Kasumi-1 (cell line): ENCODE results near the gene RAB11B.
A peak's percentile ranks its signal among the peaks of the same experiment; 100 is the strongest.
"Not testable (repeated sequence)": the region's sequence is repeated elsewhere in the genome, so short reads cannot be mapped to it uniquely, and the experiment has no call there.

ENCODE experiments used
- DNase-seq, 2 experiments: peaks; one replicate each; lab custom pipeline; 2025; lab: John Stamatoyannopoulos, UW

Gene RAB11B

DNA sequence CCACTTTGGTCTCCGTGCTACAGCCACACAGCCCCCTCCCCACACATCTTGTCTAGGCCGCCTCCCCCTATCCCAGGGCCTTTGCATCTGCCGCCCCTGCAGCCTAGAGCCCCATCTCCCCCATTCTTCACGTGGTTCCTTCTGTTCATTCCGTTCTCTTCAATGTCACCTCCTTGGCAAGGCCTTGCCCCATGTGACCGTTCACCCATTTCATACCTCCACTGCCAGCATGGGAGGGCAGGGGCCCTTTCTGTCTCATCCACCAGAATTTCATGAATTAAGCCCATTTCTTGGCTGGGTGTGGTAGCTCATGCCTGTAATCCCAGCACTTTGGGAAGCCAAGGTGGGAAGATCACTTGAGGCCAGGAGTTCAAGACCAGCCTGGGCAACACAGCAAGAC lies 38.9 kb downstream of the RAB11B start:
- DNase-seq: no peak

DNA sequence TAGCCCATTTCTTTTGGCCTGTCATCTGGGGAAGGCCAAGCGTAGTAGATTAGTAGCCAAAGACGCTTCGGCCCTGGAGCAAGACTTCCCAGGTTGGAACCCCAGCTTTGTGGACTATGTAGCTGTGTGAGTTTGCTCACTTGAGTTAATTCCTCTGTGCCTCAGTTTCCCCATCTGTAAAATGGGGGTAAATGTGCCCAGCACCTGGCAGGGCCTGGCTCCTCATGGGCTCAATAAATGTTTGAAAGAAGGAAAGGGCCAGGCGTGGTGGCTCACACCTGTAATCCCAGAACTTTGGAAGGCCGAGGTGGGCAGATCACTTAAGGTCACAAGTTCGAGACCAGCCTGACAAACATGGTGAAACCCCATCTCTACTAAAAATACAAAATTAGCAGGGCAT lies 39.7 kb downstream of the RAB11B start:
- no peak for DNase-seq

DNA sequence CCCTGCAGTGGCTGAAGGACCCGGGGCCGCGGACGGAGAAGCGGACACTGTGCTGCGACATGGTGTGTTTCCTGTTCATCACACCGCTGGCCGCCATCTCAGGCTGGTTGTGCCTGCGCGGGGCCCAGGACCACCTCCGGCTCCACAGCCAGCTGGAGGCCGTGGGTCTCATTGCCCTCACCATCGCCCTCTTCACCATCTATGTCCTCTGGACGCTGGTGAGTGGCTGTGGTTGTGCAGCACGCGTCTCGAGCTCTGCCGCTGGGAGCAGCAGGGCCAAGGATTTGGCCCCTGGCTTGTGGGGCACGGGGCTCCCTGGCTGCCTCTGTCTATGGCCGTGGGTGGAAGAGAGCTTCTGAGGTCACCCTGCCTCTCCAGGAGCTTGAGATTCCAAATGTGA lies 40.5 kb downstream of the RAB11B start:
- no peak for DNase-seq

DNA sequence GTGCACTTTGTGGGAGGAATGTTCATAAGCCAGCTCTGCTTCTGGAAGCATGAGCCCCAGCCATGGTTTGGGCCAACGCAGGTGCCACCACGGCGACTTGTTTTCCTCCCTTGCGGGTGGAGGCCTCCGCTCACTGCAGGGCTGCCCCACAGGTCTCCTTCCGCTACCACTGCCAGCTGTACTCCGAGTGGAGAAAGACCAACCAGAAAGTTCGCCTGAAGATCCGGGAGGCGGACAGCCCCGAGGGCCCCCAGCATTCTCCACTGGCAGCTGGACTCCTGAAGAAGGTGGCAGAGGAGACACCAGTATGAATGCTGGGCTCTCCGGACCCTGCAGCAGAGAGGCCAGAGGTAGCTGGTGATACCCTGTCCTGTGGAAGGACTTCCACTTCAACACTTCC lies 48.1 kb downstream of the RAB11B start:
- no peak for DNase-seq

DNA sequence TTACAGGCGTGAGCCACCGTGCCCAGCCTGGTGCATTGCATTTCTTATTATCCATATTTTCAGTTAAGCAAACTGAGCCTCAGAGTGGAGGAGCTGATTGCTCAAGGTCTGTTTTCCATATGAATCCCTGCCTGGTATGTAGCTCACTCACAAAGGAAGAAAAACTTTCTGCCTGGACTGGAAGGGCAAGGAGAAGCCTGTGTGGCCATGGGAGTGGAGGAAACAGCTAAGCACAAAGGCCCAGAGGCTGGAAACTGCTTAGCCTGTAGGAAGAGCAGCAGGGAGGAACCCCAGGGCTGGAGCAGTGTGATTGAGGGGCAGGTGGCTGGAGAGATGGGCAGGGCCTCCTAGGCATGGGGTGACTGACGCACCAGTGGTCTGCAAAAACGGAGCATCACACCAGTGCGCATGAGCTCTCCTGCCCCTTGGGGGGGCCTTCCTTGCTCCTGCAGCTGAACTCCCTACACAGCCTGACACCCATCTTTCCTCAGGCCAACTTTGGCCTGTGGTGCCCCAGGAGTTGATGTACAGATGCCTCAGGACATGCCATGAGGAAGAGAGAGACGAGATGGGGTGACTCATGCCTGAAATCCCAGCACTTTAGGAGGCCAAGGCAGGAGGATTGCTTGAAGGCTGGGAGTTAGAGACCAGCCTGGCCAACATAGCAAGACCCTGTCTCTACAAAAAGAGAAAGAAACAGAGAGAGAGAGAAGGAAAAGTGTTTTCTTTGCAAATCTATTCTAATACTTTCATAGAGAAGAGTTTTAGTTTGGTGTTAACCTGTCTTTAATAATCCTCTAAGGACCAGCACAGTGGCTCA lies 51.8 kb downstream of the RAB11B start:
- DNase-seq: no peak

DNA sequence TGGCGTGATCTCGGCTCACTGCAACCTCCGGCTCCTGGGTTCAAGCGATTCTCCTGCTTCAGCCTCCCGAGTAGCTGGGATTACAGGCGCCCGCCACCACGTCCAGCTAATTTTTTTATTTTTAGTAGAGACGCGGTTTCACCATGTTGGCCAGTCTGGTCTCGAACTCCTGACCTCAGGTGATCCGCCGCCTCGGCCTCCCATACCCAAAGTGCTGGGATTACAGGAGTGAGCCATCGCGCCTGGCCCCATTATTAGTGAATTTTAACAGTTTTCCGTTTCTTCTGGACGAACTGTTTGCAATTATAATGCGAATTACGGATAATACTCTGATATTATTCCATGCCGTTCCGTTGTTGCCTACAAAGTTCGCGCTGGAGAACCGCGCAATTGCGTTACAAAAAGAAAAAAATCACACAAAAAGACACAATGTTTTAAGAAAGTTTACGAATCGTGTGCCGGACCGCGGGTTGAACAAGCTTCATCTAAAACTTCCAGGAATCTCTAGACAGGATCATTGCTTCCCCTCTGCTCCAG lies 54.0 kb downstream of the RAB11B start:
- not testable (repeated sequence) for DNase-seq

DNA sequence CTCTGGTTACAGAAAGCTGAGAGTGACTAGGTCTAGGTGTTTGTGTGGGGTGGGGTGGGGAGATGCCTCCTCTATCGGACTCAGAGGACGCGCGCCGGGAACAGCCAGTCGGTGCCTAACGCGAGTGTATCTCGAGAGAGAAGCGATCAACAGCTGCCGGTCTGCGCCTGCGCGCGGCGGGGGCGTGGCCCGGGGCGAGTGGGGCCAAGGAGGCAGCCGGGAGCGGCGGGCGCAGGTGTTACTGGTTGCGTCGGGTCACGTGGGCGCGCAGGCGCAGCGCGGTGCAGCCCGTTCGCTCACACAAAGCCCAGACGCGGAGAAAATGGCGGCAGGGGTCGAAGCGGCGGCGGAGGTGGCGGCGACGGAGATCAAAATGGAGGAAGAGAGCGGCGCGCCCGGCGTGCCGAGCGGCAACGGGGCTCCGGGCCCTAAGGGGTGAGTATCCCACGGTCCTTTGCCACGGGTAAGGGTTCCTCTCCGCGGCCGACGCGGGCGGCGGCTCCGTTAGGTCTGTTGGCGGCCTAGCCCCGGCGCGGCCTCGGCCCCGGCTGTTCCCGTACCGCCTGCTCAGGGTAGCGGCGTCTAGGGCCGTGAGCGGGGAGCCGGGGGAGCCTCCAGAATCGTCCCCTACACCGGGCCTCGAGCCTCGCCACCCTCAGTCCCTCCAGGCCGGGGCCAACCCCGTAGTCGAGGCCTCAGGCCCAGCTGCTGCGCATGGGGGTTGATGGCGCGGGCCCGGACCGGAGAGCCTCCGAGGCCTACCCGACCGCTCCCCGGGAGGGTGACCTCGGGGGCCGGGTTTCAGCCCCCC lies 54.7 kb downstream of the RAB11B start, which contains the start of gene HNRNPM:
TSS of gene HNRNPM (plus strand) at position 299 of the 811 bp plus-strand sequence. CDS start at position 323, 24 bp downstream.
- peak; percentile 94 to 96 for DNase-seq

DNA sequence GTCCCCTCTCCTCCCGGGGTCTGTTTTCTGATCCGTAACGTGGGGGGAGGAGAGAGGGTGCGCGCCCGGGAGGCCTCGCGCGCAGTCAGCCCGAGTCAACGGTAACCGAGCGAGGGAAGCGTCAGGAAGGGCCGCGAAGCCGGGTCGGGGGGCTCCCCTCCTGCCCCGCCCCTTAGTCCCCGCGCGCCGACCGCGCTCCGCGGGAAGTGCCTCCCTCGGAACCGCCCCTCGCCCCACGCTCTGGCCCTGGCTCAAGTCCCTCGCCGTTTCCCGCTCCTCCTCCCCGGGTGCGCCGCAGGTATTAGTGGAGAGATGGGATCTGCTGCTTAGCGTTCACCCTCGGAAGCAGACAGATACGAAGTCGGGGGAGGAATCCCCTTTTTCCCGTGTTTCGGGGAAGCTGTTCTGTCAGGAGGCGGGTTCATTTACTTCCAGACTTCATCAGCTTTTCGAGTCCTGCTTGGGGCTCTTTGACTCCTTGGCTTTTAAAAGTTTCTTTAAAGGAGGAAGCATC lies 55.4 kb downstream of the RAB11B start:
- peak in 1 of 2 experiments; percentile 15 for DNase-seq

DNA sequence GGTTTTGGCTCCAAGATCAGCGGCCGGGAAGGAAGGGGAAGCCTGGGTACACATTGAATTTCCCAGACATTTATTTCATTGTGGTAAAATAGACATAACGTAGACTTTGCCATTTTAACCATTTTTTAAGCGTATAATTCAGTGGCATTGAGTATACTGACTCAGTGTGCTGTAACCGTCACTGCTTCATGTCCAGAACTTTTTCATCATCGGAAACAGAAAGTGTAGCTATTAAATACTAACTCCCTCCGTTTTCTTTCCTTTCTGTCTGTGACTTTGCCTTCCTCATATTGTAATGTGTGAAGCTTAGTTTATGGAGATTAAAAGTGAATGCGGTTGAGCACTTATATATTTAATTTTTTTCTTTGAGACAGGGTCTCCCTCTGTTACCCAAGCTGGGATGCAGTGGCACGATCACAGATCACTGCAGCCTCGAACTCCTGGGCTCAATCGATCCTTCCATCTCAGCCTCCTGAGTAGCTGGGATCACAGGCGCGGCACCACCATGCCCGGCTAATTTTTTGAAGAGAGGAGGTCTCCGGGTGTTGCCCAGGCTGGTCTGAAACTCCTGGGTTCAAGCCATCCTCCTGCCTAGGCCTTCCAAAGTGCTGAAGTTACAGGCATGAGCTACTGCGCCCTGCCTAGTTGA lies 56.0 kb downstream of the RAB11B start:
- no peak for DNase-seq

DNA sequence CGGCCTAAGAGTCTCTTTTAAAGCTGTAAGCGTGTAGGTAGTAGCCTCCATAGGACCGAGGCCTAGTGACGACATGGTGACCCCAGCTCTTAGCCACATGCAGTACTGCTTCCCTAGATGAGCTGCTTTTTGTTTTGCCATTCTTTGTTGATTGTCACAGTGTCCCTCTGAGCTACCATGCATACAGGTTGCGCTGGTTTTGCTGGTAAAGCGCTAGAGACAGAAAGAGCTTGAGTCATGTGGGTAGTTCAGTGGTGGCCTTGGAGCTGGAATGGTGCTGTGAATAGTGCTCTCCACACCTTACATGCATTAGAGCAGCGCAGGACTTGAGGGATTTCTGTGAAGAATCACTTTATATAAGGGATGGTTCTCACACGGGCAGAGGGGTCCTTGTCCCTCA lies 59.7 kb downstream of the RAB11B start:
- no peak for DNase-seq

DNA sequence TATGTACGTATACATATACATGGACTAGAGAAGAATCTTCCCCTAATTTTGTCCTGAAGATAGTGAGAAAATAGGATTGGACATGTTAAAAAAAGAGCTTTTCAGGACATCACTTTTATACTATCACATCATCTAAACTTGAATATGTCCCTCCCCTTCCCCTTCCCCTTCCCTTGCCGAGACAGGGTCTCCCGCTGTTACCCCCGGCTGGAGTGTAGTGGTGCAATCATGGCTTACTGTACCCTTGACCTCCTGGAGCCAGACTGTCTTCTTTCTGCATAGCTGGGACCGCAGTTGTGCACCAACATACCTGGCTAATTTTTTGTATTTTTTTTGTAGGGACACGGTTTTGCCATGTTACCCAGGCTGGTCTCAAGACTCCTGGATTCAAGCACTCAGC lies 61.2 kb downstream of the RAB11B start:
- no peak for DNase-seq

DNA sequence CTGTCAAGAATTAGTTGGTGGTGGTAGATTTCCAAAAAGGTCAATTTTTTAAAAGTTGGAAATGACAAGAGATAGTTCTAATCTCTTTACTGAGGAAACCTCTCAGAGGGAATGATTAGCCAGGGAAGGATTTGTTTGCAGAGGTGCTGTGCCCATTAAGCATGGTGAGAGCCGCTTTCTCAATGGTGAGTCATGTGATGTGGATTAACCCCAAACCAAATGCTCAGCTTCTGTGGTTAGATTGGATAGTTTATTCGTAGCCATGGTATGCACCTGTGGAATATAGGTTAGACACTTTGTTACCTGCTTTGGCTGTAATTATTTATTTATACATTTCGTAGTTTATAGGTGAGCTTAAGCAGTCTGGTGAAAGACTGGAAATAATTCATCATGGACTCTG lies 61.7 kb downstream of the RAB11B start:
- no peak for DNase-seq

DNA sequence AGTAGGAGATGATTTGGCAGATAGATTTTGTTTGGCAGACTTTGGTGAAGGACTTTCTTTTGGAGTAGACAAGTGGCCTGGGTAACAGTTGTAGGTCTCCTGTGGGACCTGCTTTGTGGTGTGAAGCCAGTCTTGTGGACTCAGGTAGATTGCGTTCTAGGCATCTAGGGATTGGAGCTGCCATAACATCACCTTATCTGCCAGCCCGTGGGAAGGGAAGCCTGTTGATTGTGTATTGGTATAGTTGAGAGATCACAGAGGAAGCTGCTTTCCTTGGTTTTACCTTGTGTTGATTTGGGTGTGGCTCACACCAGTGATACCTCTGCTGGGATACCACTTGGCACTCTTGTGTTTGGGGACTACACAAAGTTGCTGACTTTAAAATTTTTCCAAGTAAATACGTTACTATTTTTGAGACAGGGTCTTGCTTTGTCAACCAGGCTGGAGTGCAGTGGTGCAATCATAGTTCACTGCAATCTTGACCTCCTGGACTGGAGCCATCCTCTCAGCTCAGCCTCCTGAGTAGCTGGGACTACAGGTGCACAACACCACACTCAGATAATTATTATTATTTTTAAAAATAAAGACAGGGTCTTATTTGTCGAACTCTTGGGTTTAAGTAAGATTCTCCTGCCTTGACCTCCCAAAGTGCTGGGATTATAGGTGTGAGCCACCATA lies 62.4 kb downstream of the RAB11B start:
- DNase-seq: no peak

DNA sequence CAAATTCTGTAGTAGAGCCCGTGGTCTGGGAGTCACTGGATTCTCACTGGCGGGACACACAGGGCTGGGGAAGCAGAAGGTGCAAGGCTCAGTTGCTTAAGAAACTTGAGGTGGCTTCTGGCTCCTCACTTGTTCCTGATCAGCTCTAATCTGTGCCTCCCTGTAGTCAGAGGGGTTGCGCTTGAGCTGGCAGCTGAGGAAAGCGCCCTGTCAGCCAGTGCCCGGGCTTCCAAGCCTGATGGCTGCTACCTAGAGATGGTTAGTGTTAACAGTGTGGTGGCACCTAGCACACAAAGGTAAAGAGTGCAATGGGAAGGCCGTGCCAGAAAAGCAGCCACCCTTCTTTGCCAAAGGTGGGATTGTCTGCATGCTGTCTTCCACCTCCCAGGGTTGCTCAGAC lies 63.5 kb downstream of the RAB11B start:
- DNase-seq: no peak
